Kidney (tissue), 14 donors: ENCODE results near the gene VAV2. TPM values are rescaled to one million over a fixed set of nuclear protein-coding genes. Genes with fewer than 3 reads are reported as not detected.

ENCODE experiments used
- DNase-seq, 5 donors: peaks; one replicate each; pipeline ENCODE4 v3.0.0-alpha.2; 2013 to 2020
- FAIRE-seq: peaks from 2 replicates; lab custom pipeline; 2012; peaks lifted over from hg19 to GRCh38; lab: Jason Lieb, UNC
- H3K27ac ChIP-seq, 2 donors: one replicate each; pipeline ENCODE4 v1.7.0; 2013; ENCODE audit warnings: low read depth in 2 of 2, low read length in 2 of 2, inconsistent platforms in 1 of 2
- H3K27me3 ChIP-seq: one replicate; pipeline ENCODE4 v1.7.1; 2013; ENCODE audit warnings: low read length, inconsistent platforms; ENCODE audit not compliant: control insufficient read depth, insufficient read depth
- H3K36me3 ChIP-seq, 3 donors: one replicate each; pipeline versions ENCODE4 v1.7.0 to v1.7.1; 2013; ENCODE audit warnings: low read length in 3 of 3, control low read depth in 1 of 3, inconsistent platforms in 1 of 3; ENCODE audit not compliant: insufficient read depth in 3 of 3, control insufficient read depth in 2 of 3
- H3K4me1 ChIP-seq, 3 donors: one replicate each; pipeline versions ENCODE4 v1.7.0 to v1.7.1; 2013; ENCODE audit warnings: low read length in 3 of 3, inconsistent platforms in 1 of 3, low read depth in 1 of 3; ENCODE audit not compliant: control insufficient read depth in 2 of 3, insufficient read depth in 2 of 3
- H3K4me3 ChIP-seq, 3 donors: one replicate each; pipeline versions ENCODE4 v1.7.0 to v1.8.1; 2013; ENCODE audit warnings: low read length in 3 of 3, control low read depth in 1 of 3, inconsistent platforms in 1 of 3
- H3K9ac ChIP-seq, 3 donors: one replicate each; pipeline versions ENCODE4 v1.7.0 to v1.7.1; 2013; ENCODE audit warnings: low read length in 3 of 3, control low read depth in 1 of 3, inconsistent platforms in 1 of 3
- H3K9me3 ChIP-seq, 3 donors: one replicate each; pipeline versions ENCODE4 v1.7.0 to v1.7.1; 2013; ENCODE audit warnings: low read length in 3 of 3, control low read depth in 1 of 3, inconsistent platforms in 1 of 3; ENCODE audit not compliant: control insufficient read depth in 2 of 3, insufficient read depth in 1 of 3
- CTCF ChIP-seq: IDR thresholded peaks from 3 replicates; pipeline ENCODE4 v1.5.1; 2012; ENCODE audit warnings: mild to moderate bottlenecking, moderate library complexity, borderline replicate concordance; ENCODE audit not compliant: insufficient read depth; ENCODE audit errors: extremely low read depth
- intact Hi-C: fragments of 100-400 bp; cut with DNase I; formaldehyde crosslinking; loops from one replicate; pipeline ENCODE4 v1.11.1; 2022
- polyA plus RNA-seq: library from polyadenylated mRNA; stranded (reverse); fragments of 350-450 nt; fragmentation: Illumina TruSeq; extraction: RNeasy Lipid Tissue Mini Kit (QIAGEN cat#74804); gene quantifications from one replicate; pipeline ENCODE4 v1.2.3, GENCODE V29; 2014; ENCODE audit warnings: low read depth, low replicate concordance; ENCODE audit not compliant: insufficient read depth
- total RNA-seq: library from RNA; stranded (reverse); fragmentation: NEBNext Ultra II Directional; extraction: Animal tissue kit (Norgen Biotek cat#: 25700); gene quantifications from one replicate; pipeline ENCODE4 v1.2.1, GENCODE V29; 2021
- donor health status: control.
- donor health status: control.
- donor health status: control.
- donor health status: control.
- donor health status: control.
- donor health status: DM: yes; HTN: yes; CAD: no.
- donor health status: Normal renal cell carcinoma (clear cell type).

Gene VAV2
- total and polyA plus RNA-seq, 2 donors from 2014 or later, result 22.3 to 47.1 TPM

GRCh38 chr9:133968966-133969617 is 23.0 kb downstream of the VAV2 start:
- H3K9me3 ChIP-seq, result no peaks in the 10 kb centered on the region
- no peak overlapping the region for H3K27ac ChIP-seq
- peaks cover 0 to 33% (median 16%) of the 10 kb centered on the region in 3 donors for H3K4me1 ChIP-seq
- H3K27me3 ChIP-seq, result no peaks in the 10 kb centered on the region
- FAIRE-seq (no peak), DNase-seq (peak in 1 of 5 donors; percentile 45)
- no peak for TF ChIP-seq CTCF
- intact Hi-C loops, result no loop called here
- H3K36me3 ChIP-seq, result no peaks in the 10 kb centered on the region
- no peak overlapping the region for H3K4me3 ChIP-seq
- H3K9ac ChIP-seq, result no peak overlapping the region

GRCh38 chr9:133968428-133968827 is 23.7 kb downstream of the VAV2 start:
- intact Hi-C loops, result no loop called here
- H3K36me3 ChIP-seq, result no peaks in the 10 kb centered on the region
- H3K9ac ChIP-seq, result no peak overlapping the region
- H3K27me3 ChIP-seq, result no peaks in the 10 kb centered on the region
- DNase-seq (peak in 1 of 5 donors; percentile 61), FAIRE-seq (no peak)
- no peak for TF ChIP-seq CTCF
- H3K4me3 ChIP-seq, result no peak overlapping the region
- H3K9me3 ChIP-seq, result no peaks in the 10 kb centered on the region
- peaks cover 0 to 26% (median 12%) of the 10 kb centered on the region in 3 donors for H3K4me1 ChIP-seq
- H3K27ac ChIP-seq, result no peak overlapping the region

- H3K9ac ChIP-seq, result no peak overlapping the region
- TF ChIP-seq CTCF, result no peak
- FAIRE-seq (no peak), DNase-seq (no peak)
- no peaks in the 10 kb centered on the region for H3K27me3 ChIP-seq
- peaks cover 0 to 18% (median 5%) of the 10 kb centered on the region in 3 donors for H3K4me1 ChIP-seq
- H3K27ac ChIP-seq, result no peak overlapping the region
- intact Hi-C loops, result no loop called here
- no peaks in the 10 kb centered on the region for H3K36me3 ChIP-seq
- no peak overlapping the region for H3K4me3 ChIP-seq
- H3K9me3 ChIP-seq, result no peaks in the 10 kb centered on the region
Measured at GRCh38 chr9:133967024-133967741, 24.9 kb downstream of the VAV2 start.
